ENCODE data around the gene SLC18A3. TPM values are rescaled to one million over a fixed set of nuclear protein-coding genes. Genes with fewer than 3 reads are reported as not detected.

Gene SLC18A3
- total RNA-seq, 2 donors from 2014 or later = not detected

DNA sequence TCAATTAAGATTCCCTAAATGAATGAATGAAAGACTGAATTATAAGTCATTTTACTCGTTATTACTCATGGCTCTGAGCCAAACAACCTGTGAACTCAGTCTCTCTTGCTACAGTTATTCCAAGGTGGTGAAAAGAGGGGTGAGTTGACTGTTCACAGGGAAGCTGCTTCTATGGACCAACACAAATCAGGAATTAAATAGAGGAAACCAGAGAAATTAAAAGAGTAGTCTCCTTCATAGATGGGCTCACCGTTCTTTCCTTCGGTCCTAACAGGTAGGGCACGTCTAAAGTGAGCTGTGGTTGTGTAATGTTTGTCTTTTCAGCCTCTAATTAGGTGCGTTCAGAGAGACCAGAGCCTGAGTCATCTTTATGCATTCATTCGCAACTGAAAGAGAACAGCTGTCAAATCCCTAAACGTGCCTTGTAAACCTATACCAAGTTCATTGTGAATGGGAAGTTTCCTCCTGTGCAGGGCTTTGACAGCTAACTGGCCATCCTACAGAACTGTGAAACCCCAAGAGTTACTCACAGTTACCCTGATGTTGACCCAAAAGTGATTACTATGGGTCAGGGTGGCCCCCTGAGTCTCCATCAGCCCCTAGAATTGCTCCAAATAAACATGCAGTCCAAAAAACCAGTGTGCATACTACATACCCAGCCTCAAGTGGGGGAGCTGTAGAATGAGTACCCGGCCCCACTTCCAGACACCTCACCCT, 51.2 kb downstream of the SLC18A3 start:
- ATAC-seq (no peak), DNase-seq (no peak)
- intact Hi-C loops (cut with DNase I) = no loop called here

Other genes starting within 250 kb of the SLC18A3 start
- gene DRGX, start 214.2 kb upstream of the SLC18A3 start, total RNA-seq = not detected
- 10 to 100 TPM; 17.1 to 19.6 TPM for gene ERCC6, start 71.2 kb upstream of the SLC18A3 start, total RNA-seq
- gene CHAT, start 3.7 kb downstream of the SLC18A3 start, total RNA-seq = not detected
- gene C10orf53, start 69.3 kb downstream of the SLC18A3 start, total RNA-seq = not detected
- gene OGDHL, start 152.0 kb downstream of the SLC18A3 start, total RNA-seq = 1 to 10 TPM; 3.4 to 4.2 TPM

Measured in left cardiac atrium (tissue), 4 donors.